Bronchial epithelial cell (primary cell): Measurements from ENCODE around the gene SVBP. TPM values are rescaled to one million over a fixed set of nuclear protein-coding genes. Genes with fewer than 3 reads are reported as not detected.

Experiments
- DNase-seq: peaks from one replicate; pipeline ENCODE4 v3.0.0-alpha.2; 2010; ENCODE audit warnings: low read depth
- FAIRE-seq: peaks from 2 replicates; lab custom pipeline; 2011; peaks lifted over from hg19 to GRCh38; lab: Jason Lieb, UNC
- H3K27me3 ChIP-seq: 2 replicates; pipeline ENCODE4 v1.5.1; 2011; ENCODE audit warnings: low read length; ENCODE audit not compliant: control insufficient read depth, insufficient read depth
- H3K36me3 ChIP-seq: 2 replicates; pipeline ENCODE4 v1.5.1; 2011; ENCODE audit warnings: low read length; ENCODE audit not compliant: control insufficient read depth, insufficient read depth
- H3K4me3 ChIP-seq: 2 replicates; pipeline ENCODE4 v1.5.1; 2011; ENCODE audit warnings: mild to moderate bottlenecking, low read depth, low read length, control low read depth
- total RNA-seq: library from RNA; depleted of rRNA; stranded (reverse); fragments of >200 nt; gene quantifications from 2 replicates; pipeline ENCODE4 v1.2.1, GENCODE V29; 2014
- TF ChIP-seq, protein P1 (sequence below): IDR thresholded peaks from 2 replicates; pipeline ENCODE4 v1.5.1; 2011; ENCODE audit warnings: mild to moderate bottlenecking, moderate library complexity, low read length, control low read depth, inconsistent platforms; ENCODE audit not compliant: insufficient read depth, severe bottlenecking

SVBP gene
- total RNA-seq, 1 donor from 2014 or later, result 18.2 TPM

DNA sequence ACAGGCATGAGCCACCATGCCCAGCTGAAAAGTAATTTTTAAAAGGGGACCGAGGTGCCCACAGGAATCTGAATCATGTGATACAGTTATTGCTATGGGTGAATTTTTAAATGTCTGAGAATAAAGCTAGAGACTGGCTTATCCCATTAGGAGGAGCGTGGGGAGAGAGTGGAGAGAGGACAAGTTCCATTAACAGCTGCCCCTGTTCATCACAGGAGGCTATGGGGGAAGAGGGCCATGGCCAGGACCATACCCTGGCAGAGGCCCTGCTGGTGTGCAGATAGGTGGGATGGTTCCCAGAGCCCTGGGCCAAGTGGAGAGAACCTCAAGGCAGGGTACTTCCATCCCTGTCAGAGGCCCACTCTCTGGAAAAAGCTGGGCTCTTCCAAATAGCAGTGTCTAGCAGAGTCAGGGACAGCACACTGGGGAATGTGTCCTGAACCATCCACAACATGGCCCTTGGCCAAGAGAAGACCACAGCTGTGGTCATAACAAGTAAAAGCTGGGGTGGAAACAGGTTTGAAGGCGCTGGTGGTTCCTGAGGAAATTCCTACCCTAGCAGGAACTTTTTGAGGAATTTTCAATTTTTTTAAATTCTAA, 15.5 kb upstream of the SVBP start:
- Histone ChIP-seq H3K36me3 (no peaks in the 10 kb centered on the region), H3K27me3 (no peaks in the 10 kb centered on the region), H3K4me3 (no peak overlapping the region)
- DNase-seq (no peak), FAIRE-seq (no peak)
- TF ChIP-seq, protein P1, sequence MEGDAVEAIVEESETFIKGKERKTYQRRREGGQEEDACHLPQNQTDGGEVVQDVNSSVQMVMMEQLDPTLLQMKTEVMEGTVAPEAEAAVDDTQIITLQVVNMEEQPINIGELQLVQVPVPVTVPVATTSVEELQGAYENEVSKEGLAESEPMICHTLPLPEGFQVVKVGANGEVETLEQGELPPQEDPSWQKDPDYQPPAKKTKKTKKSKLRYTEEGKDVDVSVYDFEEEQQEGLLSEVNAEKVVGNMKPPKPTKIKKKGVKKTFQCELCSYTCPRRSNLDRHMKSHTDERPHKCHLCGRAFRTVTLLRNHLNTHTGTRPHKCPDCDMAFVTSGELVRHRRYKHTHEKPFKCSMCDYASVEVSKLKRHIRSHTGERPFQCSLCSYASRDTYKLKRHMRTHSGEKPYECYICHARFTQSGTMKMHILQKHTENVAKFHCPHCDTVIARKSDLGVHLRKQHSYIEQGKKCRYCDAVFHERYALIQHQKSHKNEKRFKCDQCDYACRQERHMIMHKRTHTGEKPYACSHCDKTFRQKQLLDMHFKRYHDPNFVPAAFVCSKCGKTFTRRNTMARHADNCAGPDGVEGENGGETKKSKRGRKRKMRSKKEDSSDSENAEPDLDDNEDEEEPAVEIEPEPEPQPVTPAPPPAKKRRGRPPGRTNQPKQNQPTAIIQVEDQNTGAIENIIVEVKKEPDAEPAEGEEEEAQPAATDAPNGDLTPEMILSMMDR, result no peak

- DNase-seq (no peak), FAIRE-seq (no peak)
- TF ChIP-seq, protein P1, result no peak
- Histone ChIP-seq H3K36me3 (no peaks in the 10 kb centered on the region), H3K27me3 (no peaks in the 10 kb centered on the region), H3K4me3 (no peak overlapping the region)
Measured at GRCh38 chr1:42831273-42831672, 14.1 kb upstream of the SVBP start.

DNA sequence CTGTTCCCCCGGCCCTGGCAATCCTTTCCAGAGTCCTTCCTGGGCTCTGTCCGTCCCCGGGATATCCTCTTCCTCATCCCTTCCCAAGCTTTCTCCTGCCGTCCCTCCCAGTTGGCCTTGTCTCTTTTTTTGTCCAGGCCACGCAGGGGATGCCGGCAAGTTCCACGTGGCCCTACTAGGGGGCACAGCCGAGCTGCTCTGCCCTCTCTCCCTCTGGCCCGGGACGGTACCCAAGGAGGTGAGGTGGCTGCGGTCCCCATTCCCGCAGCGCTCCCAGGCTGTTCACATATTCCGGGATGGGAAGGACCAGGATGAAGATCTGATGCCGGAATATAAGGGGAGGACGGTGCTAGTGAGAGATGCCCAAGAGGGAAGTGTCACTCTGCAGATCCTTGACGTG, 13.4 kb upstream of the SVBP start:
- Histone ChIP-seq H3K4me3 (no peak overlapping the region), H3K27me3 (no peaks in the 10 kb centered on the region), H3K36me3 (no peaks in the 10 kb centered on the region)
- TF ChIP-seq, protein P1, result no peak
- FAIRE-seq (no peak), DNase-seq (no peak)

- Histone ChIP-seq H3K27me3 (no peaks in the 10 kb centered on the region), H3K36me3 (no peaks in the 10 kb centered on the region), H3K4me3 (no peak overlapping the region)
- DNase-seq (no peak), FAIRE-seq (no peak)
- TF ChIP-seq, protein P1, result no peak
Measured at GRCh38 chr1:42825036-42825851, 8.0 kb upstream of the SVBP start.

DNA sequence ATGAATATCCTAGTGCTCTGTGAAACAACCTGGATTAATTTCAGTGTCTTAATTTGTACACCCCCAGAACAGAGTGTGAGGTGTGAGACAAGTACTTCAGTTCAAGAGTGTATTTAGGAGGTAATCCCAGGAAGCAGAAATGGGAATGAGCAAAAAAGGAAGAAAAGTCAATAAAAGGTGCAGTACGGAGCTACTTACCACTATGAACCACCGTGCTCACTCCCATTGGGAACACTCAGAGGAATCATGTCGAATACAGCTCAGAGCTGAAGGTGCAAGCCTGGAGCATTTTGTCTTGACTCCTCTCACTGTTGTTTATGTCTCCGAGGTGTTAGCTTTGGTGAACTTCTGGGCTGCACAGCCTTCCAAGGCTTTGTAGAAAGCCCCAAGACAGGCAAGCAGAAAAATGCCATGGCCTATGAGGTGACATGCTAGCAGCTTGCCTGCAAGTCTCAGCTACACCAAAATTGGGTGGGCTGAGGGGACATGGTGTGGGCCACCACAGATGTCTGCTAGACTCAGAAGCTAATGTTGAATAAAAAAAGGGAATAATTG, 7.4 kb upstream of the SVBP start:
- DNase-seq (no peak), FAIRE-seq (peak; percentile 64)
- TF ChIP-seq, protein P1, result no peak
- H3K27me3 ChIP-seq, result no peaks in the 10 kb centered on the region
- no peak overlapping the region for H3K4me3 ChIP-seq
- H3K36me3 ChIP-seq, result peaks cover 1% of the 10 kb centered on the region
